GM06990 (cell line): ENCODE measurements around the gene CHRNB1.
A peak's percentile ranks its signal among the peaks of the same experiment; 100 is the strongest.

Source experiments
- DNase-seq: peaks from one replicate; pipeline ENCODE4 v3.0.0-alpha.2; 2011; ENCODE audit not compliant: insufficient read length; ENCODE audit errors: extremely low read depth
- H3K27me3 ChIP-seq: replicated peaks from 2 replicates; pipeline ENCODE4 v1.6.0; 2011; ENCODE audit warnings: low read length; ENCODE audit not compliant: control insufficient read depth, insufficient read depth
- H3K36me3 ChIP-seq: 2 replicates; pipeline ENCODE4 v1.5.1; 2011; ENCODE audit warnings: low read length; ENCODE audit not compliant: control insufficient read depth, insufficient read depth
- H3K4me3 ChIP-seq: replicated peaks from 2 replicates; pipeline ENCODE4 v1.5.1; 2011; ENCODE audit warnings: low read depth, mild to moderate bottlenecking, control low read depth, low read length
- TF ChIP-seq, protein P1 (sequence below): IDR thresholded peaks from 2 replicates; pipeline ENCODE4 v1.5.1; 2011; ENCODE audit warnings: low read length, control low read depth, mild to moderate bottlenecking, inconsistent platforms; ENCODE audit not compliant: insufficient read depth, poor library complexity, severe bottlenecking

CHRNB1 gene

DNA sequence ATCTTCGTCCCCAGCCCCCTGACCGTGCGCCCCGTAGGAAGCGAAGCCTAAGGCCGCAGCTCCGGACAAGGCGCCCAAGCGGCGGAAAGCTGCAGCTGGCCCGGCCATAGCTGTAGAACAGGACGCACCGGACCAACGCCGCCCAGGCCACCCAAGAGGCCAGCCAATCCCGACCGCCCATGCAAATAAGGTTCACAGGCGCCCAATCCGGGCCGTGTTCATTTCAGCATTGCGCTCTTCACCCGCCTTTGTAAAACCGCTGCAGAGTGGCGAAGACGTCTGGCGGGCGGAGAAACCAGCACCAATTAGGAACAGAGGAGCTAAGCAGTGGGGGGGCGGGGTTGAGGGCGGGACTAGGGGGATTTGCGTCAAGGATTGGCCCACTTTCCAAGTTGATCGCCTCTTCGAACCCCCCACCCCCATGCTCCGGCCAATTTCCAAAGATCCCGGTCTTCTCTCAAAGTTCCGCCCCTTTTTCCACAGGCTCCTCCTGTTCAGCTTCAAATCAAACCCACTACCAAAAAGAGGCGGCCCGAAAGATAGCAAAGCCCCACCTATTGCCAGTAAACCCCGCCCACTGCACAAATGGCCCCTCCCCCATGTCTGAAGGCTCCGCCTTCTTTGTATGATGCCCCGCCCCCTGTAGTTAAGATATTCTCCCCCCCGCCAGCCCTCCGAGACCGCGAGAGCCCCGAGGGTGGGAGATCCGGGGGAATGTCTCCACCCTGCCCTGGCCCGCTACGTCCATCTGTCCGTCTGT is 40.7 kb upstream of the CHRNB1 start, which contains the start of gene TMEM256:
Gene TMEM256 (minus strand): TSS at position 121 of the 760 bp plus-strand sequence. CDS start 13 bp downstream, at position 108.
- no peaks in the 10 kb centered on the region; the same call in 1 of the 2 replicates for H3K27me3 ChIP-seq
- H3K4me3 ChIP-seq: peak within 1 kb of the TSS; percentile 93
- TF ChIP-seq, protein P1, sequence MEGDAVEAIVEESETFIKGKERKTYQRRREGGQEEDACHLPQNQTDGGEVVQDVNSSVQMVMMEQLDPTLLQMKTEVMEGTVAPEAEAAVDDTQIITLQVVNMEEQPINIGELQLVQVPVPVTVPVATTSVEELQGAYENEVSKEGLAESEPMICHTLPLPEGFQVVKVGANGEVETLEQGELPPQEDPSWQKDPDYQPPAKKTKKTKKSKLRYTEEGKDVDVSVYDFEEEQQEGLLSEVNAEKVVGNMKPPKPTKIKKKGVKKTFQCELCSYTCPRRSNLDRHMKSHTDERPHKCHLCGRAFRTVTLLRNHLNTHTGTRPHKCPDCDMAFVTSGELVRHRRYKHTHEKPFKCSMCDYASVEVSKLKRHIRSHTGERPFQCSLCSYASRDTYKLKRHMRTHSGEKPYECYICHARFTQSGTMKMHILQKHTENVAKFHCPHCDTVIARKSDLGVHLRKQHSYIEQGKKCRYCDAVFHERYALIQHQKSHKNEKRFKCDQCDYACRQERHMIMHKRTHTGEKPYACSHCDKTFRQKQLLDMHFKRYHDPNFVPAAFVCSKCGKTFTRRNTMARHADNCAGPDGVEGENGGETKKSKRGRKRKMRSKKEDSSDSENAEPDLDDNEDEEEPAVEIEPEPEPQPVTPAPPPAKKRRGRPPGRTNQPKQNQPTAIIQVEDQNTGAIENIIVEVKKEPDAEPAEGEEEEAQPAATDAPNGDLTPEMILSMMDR: no peak
- peak; percentile 91 for DNase-seq
- no peaks in the 10 kb centered on the region for H3K36me3 ChIP-seq

DNA sequence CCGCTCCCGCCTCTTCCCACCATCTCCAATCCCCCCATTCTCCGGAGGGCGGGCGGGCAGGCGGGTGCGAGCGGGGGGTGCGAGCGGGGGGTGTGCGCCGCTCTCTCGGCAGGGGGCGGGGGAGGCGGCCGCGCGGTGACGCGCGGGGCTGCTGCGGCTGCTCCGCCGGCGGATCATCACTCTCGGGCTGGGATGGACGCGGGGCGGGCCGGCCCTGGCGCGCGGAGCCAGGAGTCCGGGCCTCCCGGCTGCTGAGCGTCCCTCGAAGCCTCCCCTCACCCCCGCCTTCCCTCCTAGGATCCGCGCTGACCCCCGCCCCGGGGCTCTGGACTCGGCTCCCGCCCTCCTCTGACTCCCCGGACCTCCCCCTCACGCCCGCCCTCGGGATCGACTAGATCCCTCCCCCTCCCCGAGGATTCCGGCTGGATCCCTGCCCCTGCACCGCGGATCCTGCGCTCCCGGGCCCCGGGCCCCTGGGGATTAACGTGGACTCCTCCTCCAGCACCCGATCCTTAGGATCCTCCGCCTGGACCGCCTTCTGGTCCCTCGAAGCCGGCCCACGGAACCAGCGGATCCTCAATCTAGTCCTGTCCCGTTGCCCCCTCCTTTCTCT is 40.0 kb upstream of the CHRNB1 start:
- no peaks in the 10 kb centered on the region for H3K36me3 ChIP-seq
- DNase-seq: no peak

DNA sequence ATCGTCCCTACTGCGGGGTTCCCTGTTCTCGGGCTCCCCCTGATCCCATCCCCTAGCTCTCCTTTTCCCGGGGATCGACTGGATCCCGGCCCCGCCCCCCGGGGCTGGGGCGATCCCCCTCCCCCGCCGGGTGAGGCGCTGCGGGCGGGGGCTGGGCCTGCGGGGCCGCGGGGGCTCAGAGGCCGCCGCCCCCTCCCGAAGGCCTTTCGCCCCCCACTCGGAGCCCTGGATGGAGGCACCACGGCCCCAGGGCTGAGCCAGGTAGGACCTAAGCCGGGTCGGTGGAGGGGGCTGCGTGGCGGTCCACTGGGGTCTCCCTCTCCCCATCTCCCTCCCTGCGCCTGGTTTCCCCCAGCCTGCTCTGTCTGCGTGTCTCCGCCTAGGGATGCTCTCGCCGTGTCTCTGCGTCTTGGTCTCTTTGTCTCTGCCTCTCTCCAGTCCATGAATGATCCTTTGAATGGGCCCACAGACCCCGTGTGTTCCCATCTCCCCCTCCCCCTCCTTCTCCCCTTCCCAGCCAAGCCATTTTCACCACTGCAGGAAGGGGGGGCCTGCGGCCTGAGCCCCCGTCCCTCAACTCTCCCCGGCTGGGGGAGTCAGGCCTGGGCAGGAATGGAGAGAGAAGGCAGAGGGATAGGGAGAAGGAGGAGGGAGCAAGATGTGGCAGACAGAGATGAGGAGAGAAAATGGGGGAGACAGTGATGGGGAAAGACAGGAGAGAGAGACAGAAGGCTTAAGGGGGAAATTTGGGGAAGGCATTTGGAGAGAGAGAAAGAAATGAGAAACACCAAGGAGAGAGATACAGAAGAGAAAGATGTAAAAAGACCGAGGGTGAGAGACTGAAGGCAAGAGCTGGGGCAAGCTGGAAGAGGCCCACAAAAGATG is 39.3 kb upstream of the CHRNB1 start:
- Histone ChIP-seq H3K36me3 (no peaks in the 10 kb centered on the region), H3K4me3 (peak overlapping the region; percentile 93; the same call in 1 of the 2 replicates), H3K27me3 (no peaks in the 10 kb centered on the region; the same call in none of the 2 replicates)
- TF ChIP-seq, protein P1: no peak
- no peak for DNase-seq

More for the DNA sequence above, 40.0 kb upstream of the CHRNB1 start:
- TF ChIP-seq, protein P1: no peak
- Histone ChIP-seq H3K4me3 (peak overlapping the region; percentile 93), H3K27me3 (no peaks in the 10 kb centered on the region; the same call in 1 of the 2 replicates)

DNA sequence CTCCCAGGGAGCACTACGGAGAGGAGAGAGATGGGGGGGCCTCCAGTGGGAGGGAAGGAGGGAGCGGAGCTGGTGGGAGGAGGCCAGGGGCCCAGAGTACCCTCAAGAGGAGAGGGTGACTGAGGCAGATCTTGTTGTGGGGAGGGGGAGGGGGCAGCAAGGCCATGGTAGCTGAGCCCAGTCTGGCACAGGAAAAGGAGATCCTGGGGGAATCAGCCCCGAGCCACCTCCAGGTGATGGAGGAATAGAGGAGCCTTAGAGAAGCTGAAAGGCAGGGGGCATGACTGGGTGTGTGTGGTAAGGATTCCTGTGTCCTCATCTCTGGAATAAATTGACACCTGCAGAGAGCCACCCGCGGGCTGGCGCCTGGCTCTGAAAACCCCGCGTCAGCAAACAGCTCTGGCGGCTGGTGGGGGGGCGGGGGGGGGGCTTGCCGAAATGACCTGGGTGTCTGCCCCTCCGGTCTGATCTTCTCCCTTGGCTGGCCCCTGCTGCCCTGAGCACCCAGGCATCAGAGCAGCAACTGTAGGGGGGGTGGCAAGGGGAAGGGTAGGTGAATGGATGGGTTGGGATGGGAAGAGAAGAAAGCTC is 38.5 kb upstream of the CHRNB1 start:
- no peak for DNase-seq
- TF ChIP-seq, protein P1: no peak
- Histone ChIP-seq H3K4me3 (no peak overlapping the region), H3K27me3 (no peaks in the 10 kb centered on the region; the same call in none of the 2 replicates), H3K36me3 (no peaks in the 10 kb centered on the region)

DNA sequence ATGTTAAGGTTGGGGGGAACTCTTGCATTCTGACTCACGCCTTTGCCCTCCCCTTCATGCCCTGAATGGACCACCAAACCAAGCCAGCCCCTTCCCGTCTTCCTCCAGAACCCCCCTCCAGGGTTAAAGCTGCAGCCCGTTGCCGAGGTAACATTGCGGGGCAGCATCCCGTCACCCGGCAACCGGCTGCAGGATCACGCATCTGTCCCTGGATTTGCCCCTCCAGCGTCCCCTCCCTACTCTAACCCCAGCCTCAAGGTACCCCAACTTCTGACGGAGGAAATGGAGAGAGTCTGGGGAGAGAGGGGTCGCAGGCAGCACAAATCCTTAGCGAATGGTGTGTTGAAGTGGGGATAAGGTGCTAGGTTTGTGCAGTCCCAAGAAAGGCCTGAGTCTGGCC is 37.8 kb upstream of the CHRNB1 start:
- Histone ChIP-seq H3K4me3 (no peak overlapping the region), H3K27me3 (no peaks in the 10 kb centered on the region; the same call in none of the 2 replicates), H3K36me3 (no peaks in the 10 kb centered on the region)
- TF ChIP-seq, protein P1: no peak
- DNase-seq: no peak
